HG03521 (cell line): ENCODE data around the gene FBXW12.
"Not testable (repeated sequence)": the region's sequence is repeated elsewhere in the genome, so short reads cannot be mapped to it uniquely, and the experiment has no call there.

Experiments
- ATAC-seq: cut with Tn5 transposase; IDR thresholded peaks from one replicate; pipeline ENCODE4 v1.9.1; 2021; ENCODE audit warnings: mild to moderate bottlenecking, moderate library complexity; ENCODE audit not compliant: unreplicated experiment

FBXW12 gene

GRCh38 chr3:48372862-48373435 lies 930 bp downstream of the FBXW12 start:
- ATAC-seq: no peak

GRCh38 chr3:48387634-48388033 lies 15.6 kb downstream of the FBXW12 start:
- ATAC-seq: no peak

- ATAC-seq: no peak
Measured at GRCh38 chr3:48388966-48389365, 16.9 kb downstream of the FBXW12 start.

GRCh38 chr3:48394391-48394790 lies 22.4 kb downstream of the FBXW12 start:
- no peak for ATAC-seq

GRCh38 chr3:48395714-48396113 lies 23.7 kb downstream of the FBXW12 start:
- no peak for ATAC-seq

- no peak for ATAC-seq
Measured at GRCh38 chr3:48397767-48398681, 26.0 kb downstream of the FBXW12 start.

DNA sequence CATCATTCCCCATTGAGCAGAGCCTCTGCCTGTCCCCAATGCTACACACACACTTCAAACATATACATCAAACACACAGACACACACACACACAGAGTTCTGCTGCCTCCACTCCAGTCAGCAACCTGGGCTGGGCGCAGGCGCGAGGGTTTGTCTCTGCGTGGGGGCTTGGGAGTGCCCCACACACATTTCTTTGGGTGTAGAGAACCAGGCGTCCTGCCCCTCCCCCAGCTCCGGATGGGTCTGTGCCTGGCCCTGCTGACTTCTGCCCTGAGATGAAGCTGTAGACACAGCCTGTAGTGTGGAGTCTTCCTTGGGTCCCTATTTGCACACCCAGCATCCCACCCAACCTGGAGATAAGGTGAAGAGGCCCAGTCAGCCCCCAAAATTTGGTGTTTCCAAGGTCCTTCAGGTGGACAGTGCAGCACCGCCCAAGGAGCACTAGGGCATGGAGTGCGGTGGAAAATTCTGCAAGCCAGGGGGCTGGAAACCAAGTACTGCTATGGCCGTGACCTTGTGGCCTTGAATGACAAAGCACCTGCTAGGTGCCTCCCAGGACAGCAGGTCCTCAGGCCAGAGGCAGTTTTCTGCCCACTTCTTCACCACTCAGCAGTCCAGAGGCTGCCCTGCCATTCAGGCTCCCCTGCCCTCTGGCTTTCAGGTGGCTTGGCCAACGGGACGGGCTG lies 26.8 kb downstream of the FBXW12 start:
- no peak for ATAC-seq

- no peak for ATAC-seq
Measured at GRCh38 chr3:48399387-48400172, 27.6 kb downstream of the FBXW12 start.

DNA sequence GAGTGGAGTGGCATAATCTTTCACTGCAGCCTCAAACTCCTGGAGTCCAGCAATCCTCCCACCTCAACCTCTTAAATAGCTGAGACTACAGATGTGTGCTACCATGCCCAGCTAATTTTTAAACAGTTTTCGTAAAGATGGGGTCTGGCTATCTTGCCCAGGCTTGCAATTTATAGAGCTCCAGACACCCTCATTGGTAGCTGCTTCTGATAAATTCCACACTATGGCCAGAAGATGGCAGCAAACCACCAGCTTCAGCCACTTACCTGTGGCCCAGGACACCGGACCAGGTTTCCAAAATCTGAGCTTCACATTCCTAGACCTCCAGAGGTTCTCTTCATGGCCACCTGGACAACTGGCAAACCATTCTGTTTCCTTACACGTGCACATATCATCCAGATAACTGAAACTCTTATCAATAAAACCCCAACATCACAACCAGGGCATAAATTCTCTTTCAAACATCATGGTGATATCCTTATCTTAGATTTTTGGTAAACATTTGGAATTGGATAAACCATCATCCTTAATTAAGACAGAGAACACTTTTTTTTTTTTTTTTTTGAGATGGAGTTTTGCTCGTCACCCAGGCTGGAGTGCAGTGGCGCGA lies 28.9 kb downstream of the FBXW12 start:
- ATAC-seq: no peak

DNA sequence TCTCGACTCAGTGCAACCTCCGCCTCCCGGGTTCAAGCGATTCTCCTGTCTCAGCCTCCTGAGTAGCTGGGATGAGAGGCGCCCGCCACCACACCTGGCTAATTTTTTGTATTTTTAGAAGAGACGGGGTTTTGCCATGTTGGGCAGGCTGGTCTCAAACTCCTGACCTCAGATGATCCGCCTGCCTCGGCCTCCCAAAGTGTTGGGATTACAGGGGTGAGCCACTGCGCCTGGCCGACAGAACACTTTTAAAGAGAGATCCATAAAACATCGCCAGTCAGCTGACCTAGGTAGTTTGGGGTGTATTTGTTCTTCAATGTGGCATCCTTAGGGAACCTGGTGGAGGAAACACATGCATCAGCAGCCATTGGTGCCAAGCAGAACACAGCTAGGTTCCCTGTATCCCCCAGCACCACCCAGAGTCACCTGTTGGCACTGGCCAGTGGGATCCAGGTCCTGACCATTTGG lies 29.4 kb downstream of the FBXW12 start:
- ATAC-seq: not testable (repeated sequence)

- no peak for ATAC-seq
Measured at GRCh38 chr3:48402281-48402732, 30.3 kb downstream of the FBXW12 start.

- ATAC-seq: no peak
Measured at GRCh38 chr3:48402907-48403306, 30.9 kb downstream of the FBXW12 start.

DNA sequence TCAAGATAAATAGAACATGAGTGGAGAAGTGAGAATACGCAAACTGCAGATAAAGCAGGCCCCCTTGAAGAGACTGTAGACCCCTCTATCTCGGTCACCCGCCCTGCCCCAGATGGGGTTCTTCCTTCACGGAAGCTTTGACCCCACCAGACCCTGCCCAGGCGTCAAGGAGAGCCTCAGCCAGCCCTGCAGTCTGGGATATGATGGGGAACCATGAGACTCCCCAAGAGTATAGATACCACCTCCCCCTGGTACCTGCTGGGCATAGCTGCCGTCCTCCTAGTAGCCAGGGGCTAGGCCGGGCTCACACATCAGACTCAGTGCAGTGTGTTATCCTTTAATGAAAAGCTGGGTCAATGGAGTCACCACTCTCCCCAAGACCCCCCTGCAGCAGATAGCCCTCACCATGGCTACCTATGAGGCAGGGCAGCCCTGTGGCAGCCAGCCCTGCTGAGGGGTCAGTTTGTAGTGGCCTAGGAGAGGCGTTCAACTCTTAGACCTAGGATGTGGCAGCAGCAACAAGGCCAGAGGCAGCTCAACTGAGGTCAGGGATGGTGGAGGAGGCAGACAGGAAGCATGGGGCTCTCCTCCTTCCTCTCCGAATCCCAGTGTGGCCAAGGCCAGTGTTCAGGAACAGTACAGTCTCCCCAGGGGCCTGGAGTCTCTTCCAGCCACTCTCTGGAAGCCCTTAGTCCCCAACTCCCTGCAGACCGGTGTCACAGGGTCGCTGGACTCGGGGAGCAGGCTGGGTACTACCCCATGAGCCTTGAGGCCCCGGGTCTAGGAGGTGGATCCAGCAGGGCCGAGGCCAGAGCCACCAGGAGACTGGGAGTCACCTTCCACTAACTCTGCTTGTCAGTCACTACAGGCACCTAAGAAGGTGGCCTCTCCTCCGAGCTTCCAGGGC lies 31.8 kb downstream of the FBXW12 start:
- no peak for ATAC-seq

- ATAC-seq: no peak
Measured at GRCh38 chr3:48404440-48405342, 32.7 kb downstream of the FBXW12 start.

DNA sequence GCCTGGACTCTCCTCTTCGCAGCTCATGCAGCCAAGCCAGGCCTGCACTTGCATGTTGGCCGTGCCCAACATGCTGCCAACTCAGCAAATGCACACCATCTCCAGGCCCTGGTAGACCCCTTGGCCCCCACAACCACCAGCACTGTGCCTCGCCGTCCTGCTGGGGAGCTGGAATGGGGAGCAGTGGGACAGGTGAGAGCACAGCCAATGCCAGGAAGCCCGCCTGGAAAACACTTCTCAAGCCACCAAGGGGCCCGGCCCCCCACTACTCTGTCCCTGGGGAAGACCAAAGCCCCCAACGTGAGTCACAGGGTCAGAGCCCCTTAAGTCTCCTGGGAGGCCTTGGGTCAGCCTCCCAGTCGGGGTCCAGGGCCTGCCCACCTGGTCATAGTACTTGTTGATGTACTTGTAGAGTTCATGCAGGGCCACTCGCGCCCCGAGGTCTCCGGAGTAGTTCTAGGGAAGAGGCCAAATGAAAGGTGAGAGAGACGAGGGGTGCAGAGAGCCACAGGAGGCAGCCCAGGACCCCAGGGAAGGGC lies 33.4 kb downstream of the FBXW12 start:
- ATAC-seq: no peak

- ATAC-seq: no peak
Measured at GRCh38 chr3:48405971-48406370, 34.0 kb downstream of the FBXW12 start.

DNA sequence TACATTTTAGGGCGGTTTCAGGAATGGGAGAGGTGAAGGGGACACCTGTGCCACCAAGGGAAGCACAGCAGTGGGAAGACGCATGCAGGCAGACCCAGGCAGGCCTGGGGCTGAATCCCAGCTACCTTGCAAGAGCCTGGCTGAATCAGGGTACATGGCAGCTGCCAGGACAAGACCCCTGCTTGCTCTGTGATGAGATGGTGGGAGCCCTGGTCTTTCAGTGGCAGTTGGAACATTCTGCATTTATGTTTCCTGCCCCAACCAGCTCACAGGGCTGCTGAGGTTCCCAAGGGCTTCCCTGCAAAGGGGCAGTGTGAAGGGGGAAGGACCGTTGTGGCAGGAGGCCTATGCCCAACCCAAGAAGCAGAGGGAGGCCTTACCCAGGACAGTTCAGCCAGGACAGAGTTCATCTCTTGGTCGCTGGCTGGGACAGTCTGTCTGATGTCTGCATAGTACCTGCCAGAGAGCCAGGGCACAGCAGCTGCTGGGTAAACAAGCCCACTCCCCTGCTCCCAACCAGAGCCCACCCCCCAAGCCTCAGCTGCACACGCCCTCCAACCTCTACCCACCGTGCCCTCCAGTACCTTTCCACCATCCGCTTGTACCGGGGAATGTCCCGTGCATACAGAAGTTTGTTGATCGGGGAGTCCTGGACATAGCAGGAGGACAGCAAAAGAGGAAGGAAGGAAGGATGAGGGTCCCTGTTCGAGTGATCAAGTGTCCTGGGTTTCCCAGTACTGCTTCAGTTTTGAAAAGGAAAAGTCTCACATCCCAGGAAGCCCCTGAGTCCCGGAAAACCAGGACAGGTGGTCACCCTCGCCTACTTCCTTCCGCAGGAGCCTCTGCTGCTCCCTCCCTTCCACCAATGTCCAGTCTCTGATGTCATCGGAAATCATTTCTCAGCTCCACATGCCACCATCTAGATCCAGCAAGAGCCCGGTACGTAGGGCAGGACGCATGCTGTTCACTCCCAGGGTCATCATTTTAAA lies 34.7 kb downstream of the FBXW12 start:
- ATAC-seq: no peak
